Neuron (in vitro differentiated cells): ENCODE results near the gene FLYWCH1.
"Not testable (repeated sequence)": the region's sequence is repeated elsewhere in the genome, so short reads cannot be mapped to it uniquely, and the experiment has no call there.

ENCODE experiments used
- H2AFZ ChIP-seq: one replicate; pipeline ENCODE4 v1.6.1; 2013; ENCODE audit warnings: low read depth, mild to moderate bottlenecking, inconsistent platforms, low read length, moderate library complexity
- H3K27me3 ChIP-seq: one replicate; pipeline ENCODE4 v1.6.1; 2013; ENCODE audit warnings: low read length; ENCODE audit not compliant: insufficient read depth
- H3K36me3 ChIP-seq: one replicate; pipeline ENCODE4 v1.6.1; 2013; ENCODE audit warnings: low read length; ENCODE audit not compliant: insufficient read depth
- H3K4me1 ChIP-seq: one replicate; pipeline ENCODE4 v1.6.1; 2013; ENCODE audit warnings: low read length; ENCODE audit not compliant: insufficient read depth
- H3K4me3 ChIP-seq: 2 replicates; pipeline ENCODE4 v1.5.1; 2013; ENCODE audit warnings: mild to moderate bottlenecking, low read length, moderate library complexity
- H3K9me3 ChIP-seq: one replicate; pipeline ENCODE4 v1.6.1; 2013; ENCODE audit warnings: low read length

Gene FLYWCH1

GRCh38 chr16:2923481-2923880 is 11.8 kb downstream of the FLYWCH1 start:
- Histone ChIP-seq H3K27me3 (no peaks in the 10 kb centered on the region), H3K4me1 (no peaks in the 10 kb centered on the region), H3K36me3 (peaks cover 6% of the 10 kb centered on the region), H3K9me3 (no peaks in the 10 kb centered on the region), H3K4me3 (no peak overlapping the region), H2AFZ (no peak overlapping the region)

GRCh38 chr16:2924901-2925755 is 13.4 kb downstream of the FLYWCH1 start:
- H3K4me3 ChIP-seq: no peak overlapping the region
- no peaks in the 10 kb centered on the region for H3K4me1 ChIP-seq
- H3K9me3 ChIP-seq: no peaks in the 10 kb centered on the region
- no peaks in the 10 kb centered on the region for H3K27me3 ChIP-seq
- peaks cover 3% of the 10 kb centered on the region for H3K36me3 ChIP-seq
- no peak overlapping the region for H2AFZ ChIP-seq

- no peaks in the 10 kb centered on the region for H3K27me3 ChIP-seq
- H2AFZ ChIP-seq: no peak overlapping the region
- H3K9me3 ChIP-seq: no peaks in the 10 kb centered on the region
- peaks cover 3% of the 10 kb centered on the region for H3K36me3 ChIP-seq
- H3K4me1 ChIP-seq: no peaks in the 10 kb centered on the region
- H3K4me3 ChIP-seq: no peak overlapping the region
Measured at GRCh38 chr16:2925951-2926649, 14.4 kb downstream of the FLYWCH1 start.

- no peak overlapping the region for H2AFZ ChIP-seq
- peaks cover 3% of the 10 kb centered on the region for H3K36me3 ChIP-seq
- H3K4me1 ChIP-seq: no peaks in the 10 kb centered on the region
- no peak overlapping the region for H3K4me3 ChIP-seq
- H3K9me3 ChIP-seq: no peaks in the 10 kb centered on the region
- H3K27me3 ChIP-seq: no peaks in the 10 kb centered on the region
Measured at GRCh38 chr16:2926650-2926999, 14.9 kb downstream of the FLYWCH1 start.

GRCh38 chr16:2927010-2927646 is 15.4 kb downstream of the FLYWCH1 start:
- Histone ChIP-seq H3K27me3 (no peaks in the 10 kb centered on the region), H3K36me3 (peaks cover 2% of the 10 kb centered on the region), H2AFZ (no peak overlapping the region), H3K4me3 (no peak overlapping the region), H3K4me1 (no peaks in the 10 kb centered on the region), H3K9me3 (no peaks in the 10 kb centered on the region)

GRCh38 chr16:2928151-2928550 is 16.4 kb downstream of the FLYWCH1 start:
- H3K36me3 ChIP-seq, H3K4me3 ChIP-seq, H2AFZ ChIP-seq, H3K4me1 ChIP-seq, H3K9me3 ChIP-seq, H3K27me3 ChIP-seq: not testable (repeated sequence)

- Histone ChIP-seq H3K9me3 (no peaks in the 10 kb centered on the region), H3K36me3 (no peaks in the 10 kb centered on the region), H3K27me3 (no peaks in the 10 kb centered on the region), H3K4me1 (no peaks in the 10 kb centered on the region), H2AFZ (no peak overlapping the region), H3K4me3 (no peak overlapping the region)
Measured at GRCh38 chr16:2928796-2929195, 17.1 kb downstream of the FLYWCH1 start.

- peaks cover 5% of the 10 kb centered on the region for H3K36me3 ChIP-seq
- H3K4me3 ChIP-seq: no peak overlapping the region
- no peaks in the 10 kb centered on the region for H3K4me1 ChIP-seq
- H2AFZ ChIP-seq: no peak overlapping the region
- no peaks in the 10 kb centered on the region for H3K9me3 ChIP-seq
- H3K27me3 ChIP-seq: no peaks in the 10 kb centered on the region
Measured at GRCh38 chr16:2929693-2930092, 18.0 kb downstream of the FLYWCH1 start.

GRCh38 chr16:2930236-2930635 is 18.5 kb downstream of the FLYWCH1 start:
- H3K4me1 ChIP-seq: no peaks in the 10 kb centered on the region
- no peaks in the 10 kb centered on the region for H3K27me3 ChIP-seq
- no peak overlapping the region for H3K4me3 ChIP-seq
- no peak overlapping the region for H2AFZ ChIP-seq
- peaks cover 5% of the 10 kb centered on the region for H3K36me3 ChIP-seq
- no peaks in the 10 kb centered on the region for H3K9me3 ChIP-seq

GRCh38 chr16:2931231-2931914 is 19.6 kb downstream of the FLYWCH1 start:
- H3K36me3 ChIP-seq, H3K4me3 ChIP-seq, H2AFZ ChIP-seq, H3K9me3 ChIP-seq, H3K27me3 ChIP-seq, H3K4me1 ChIP-seq: not testable (repeated sequence)

- peaks cover 16% of the 10 kb centered on the region for H3K36me3 ChIP-seq
- no peaks in the 10 kb centered on the region for H3K9me3 ChIP-seq
- no peak overlapping the region for H3K4me3 ChIP-seq
- H2AFZ ChIP-seq: no peak overlapping the region
- H3K27me3 ChIP-seq: no peaks in the 10 kb centered on the region
- no peaks in the 10 kb centered on the region for H3K4me1 ChIP-seq
Measured at GRCh38 chr16:2933136-2933535, 21.4 kb downstream of the FLYWCH1 start.

GRCh38 chr16:2933701-2934100 is 22.0 kb downstream of the FLYWCH1 start:
- Histone ChIP-seq H3K36me3 (peaks cover 19% of the 10 kb centered on the region), H3K4me3 (no peak overlapping the region), H3K27me3 (no peaks in the 10 kb centered on the region), H3K9me3 (no peaks in the 10 kb centered on the region), H2AFZ (no peak overlapping the region), H3K4me1 (no peaks in the 10 kb centered on the region)

GRCh38 chr16:2934450-2934849 is 22.7 kb downstream of the FLYWCH1 start:
- Histone ChIP-seq H3K9me3 (no peaks in the 10 kb centered on the region), H3K4me3 (no peak overlapping the region), H3K27me3 (no peaks in the 10 kb centered on the region), H3K4me1 (no peaks in the 10 kb centered on the region), H2AFZ (no peak overlapping the region), H3K36me3 (peaks cover 24% of the 10 kb centered on the region)
